Prostate gland (tissue), 2 donors: Measurements from ENCODE around the gene C2CD3.
"Not testable (repeated sequence)": the region's sequence is repeated elsewhere in the genome, so short reads cannot be mapped to it uniquely, and the experiment has no call there.

Source experiments
- POLR2A ChIP-seq: fragments of 450-650 bp; IDR thresholded peaks from one replicate; pipeline ENCODE4 v1.6.1; 2016; ENCODE audit warnings: antibody characterized with exemption, mild to moderate bottlenecking
- POLR2AphosphoS5 ChIP-seq: sonication (generic); formaldehyde crosslinking; IDR thresholded peaks from one replicate; pipeline ENCODE4 v1.6.1; 2017; ENCODE audit warnings: antibody characterized with exemption
- TF ChIP-seq, protein P1 (sequence below), 4 experiments: fragments of 200-600 bp in 2 of 4; fragments of 450-650 bp in 2 of 4; sonication (generic) in 2 of 4; IDR thresholded peaks; 1 replicate in 3 of 4; 2 replicates in 1 of 4; pipeline ENCODE4 v1.5.1; 2016 to 2019; ENCODE audit warnings: antibody characterized with exemption in 4 of 4, mild to moderate bottlenecking in 2 of 4, moderate library complexity in 2 of 4

DNA sequence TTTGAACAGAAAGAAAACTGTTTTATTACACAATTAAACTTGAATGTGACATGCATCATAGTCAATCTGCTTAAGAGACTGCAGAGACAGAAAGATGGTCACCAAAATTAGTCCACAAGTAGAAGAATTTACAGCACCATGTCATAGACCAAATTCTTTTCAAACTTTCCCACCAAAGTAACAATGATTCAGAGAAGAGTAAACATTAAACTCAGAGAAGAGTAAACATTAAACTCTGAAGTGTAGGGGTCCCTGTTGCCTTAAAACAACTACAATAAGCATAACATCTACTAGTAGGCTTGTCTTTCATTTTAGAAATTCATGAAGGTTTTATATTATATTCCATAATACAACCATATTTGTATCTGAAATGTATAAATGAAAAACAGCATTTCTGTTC is 104.1 kb downstream of the C2CD3 start:
- TF ChIP-seq, protein P1, sequence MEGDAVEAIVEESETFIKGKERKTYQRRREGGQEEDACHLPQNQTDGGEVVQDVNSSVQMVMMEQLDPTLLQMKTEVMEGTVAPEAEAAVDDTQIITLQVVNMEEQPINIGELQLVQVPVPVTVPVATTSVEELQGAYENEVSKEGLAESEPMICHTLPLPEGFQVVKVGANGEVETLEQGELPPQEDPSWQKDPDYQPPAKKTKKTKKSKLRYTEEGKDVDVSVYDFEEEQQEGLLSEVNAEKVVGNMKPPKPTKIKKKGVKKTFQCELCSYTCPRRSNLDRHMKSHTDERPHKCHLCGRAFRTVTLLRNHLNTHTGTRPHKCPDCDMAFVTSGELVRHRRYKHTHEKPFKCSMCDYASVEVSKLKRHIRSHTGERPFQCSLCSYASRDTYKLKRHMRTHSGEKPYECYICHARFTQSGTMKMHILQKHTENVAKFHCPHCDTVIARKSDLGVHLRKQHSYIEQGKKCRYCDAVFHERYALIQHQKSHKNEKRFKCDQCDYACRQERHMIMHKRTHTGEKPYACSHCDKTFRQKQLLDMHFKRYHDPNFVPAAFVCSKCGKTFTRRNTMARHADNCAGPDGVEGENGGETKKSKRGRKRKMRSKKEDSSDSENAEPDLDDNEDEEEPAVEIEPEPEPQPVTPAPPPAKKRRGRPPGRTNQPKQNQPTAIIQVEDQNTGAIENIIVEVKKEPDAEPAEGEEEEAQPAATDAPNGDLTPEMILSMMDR (IDR thresholded peaks at IDR 0.05) = not testable (repeated sequence)
- not testable (repeated sequence) for TF ChIP-seq POLR2AphosphoS5, POLR2A
